ENCODE data around the gene NVL.

DNA sequence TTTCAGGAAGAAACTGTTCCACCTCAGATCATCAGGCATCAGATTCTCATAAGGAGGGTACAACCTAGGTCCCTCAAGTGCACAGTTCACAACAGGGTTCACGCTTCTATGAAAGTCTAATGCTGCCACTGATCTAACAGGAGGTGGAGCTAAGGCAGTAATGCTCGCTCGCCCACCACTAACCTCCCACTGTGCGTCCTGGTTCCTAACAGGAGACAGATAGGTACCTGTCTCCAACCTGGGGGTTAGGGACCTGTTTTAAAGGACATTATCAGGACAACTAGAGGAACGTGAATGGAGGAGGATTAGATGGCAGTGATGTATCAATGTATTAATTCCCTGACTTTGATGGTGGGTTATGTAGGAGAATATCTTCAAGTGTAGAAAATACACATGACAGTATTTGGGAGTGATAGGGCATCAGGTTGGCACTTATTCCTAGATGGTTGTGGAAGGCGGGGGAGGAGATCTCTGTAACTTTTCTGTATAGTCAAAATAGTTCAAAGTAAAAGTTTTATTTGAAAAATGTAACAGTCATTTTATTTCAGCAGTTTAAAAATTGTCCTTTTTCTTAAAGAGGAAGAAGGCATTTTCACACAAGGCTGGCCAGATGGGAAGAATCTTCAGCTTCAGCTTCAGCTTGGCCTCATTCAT lies 103.0 kb downstream of the NVL start:
- TF ChIP-seq PRDM10 (tag by site-specific recombination; IDR thresholded peaks at IDR 0.05) (no peak), ZNF274 (IDR thresholded peaks at IDR 0.05; ENCODE audit: low read length) (no peak), ZNF274 (tag by site-specific recombination; IDR thresholded peaks at IDR 0.05; ENCODE audit: borderline replicate concordance) (no peak), CTCF (tag by site-specific recombination; IDR thresholded peaks at IDR 0.05) (no peak), ZBTB26 (tag by site-specific recombination; optimal IDR thresholded peaks at IDR 0.05) (no peak), PATZ1 (tag by site-specific recombination; IDR thresholded peaks at IDR 0.05) (no peak), ZNF433 (tag by site-specific recombination; IDR thresholded peaks at IDR 0.05; ENCODE audit: low read depth) (no peak), KLF1 (tag by site-specific recombination; IDR thresholded peaks at IDR 0.05) (no peak), ZNF830 (tag by site-specific recombination; IDR thresholded peaks at IDR 0.05; ENCODE audit: low read depth) (no peak), ZNF138 (tag by site-specific recombination; IDR thresholded peaks at IDR 0.05; ENCODE audit: borderline replicate concordance) (no peak)

Data from HEK293 (cell line).